ENCODE results near the gene PRPF6. TPM values are rescaled to one million over a fixed set of nuclear protein-coding genes. Genes with fewer than 3 reads are reported as not detected.
A peak's percentile ranks its signal among the peaks of the same experiment; 100 is the strongest.

PRPF6 gene
- total and polyA plus RNA-seq, 2 of the 13 experiments (the other 11 are each of a cell fraction or from before 2014, with no cell fraction given): 63.7 to 101 TPM

DNA sequence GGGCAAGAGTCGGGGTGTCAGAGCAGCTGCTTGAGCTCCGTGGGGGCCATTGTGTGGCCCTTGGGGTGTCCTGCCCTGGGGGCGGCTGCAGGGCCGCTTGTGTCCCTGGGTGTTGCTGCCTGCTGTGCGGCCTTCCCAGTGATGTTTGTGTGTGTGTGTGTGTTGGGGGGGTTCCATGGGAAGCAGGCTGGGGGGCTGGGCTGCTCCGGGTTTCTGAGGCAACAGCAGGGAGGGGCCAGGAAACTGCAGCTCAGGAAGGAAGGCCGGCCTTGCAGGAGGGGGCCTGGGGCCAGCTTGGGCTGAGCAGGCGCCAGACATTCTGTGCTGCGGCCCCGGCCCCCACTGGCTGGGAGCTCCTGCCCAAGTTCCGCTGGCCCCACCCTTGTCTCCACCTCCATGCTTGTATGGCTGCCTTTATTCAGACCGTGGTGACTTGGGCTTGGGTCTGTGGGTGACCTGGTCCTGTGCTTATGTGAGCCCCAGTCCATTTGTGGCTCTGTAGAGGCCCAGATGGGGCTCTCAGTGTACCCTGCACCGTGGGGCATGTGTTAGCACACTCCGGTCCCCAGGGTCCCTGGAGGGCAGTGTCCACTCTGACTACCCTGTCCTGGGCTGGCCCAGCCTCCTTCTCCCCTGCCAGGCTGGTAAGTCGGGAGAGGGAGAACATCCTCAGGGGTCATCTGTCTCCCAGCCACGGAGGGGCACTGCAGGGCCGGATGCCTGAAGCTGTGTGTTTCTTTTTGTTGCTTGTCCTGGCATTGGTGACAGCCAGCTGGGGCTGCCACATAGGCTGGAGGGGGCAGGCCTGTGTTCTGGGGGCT, 73.1 kb downstream of the PRPF6 start (continued):
- TF ChIP-seq, protein P1, sequence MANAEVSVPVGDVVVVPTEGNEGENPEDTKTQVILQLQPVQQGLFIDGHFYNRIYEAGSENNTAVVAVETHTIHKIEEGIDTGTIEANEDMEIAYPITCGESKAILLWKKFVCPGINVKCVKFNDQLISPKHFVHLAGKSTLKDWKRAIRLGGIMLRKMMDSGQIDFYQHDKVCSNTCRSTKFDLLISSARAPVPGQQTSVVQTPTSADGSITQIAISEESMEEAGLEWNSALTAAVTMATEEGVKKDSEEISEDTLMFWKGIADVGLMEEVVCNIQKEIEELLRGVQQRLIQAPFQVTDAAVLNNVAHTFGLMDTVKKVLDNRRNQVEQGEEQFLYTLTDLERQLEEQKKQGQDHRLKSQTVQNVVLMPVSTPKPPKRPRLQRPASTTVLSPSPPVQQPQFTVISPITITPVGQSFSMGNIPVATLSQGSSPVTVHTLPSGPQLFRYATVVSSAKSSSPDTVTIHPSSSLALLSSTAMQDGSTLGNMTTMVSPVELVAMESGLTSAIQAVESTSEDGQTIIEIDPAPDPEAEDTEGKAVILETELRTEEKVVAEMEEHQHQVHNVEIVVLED (CRISPR knock-in tag; IDR thresholded peaks at IDR 0.05; ENCODE audit: borderline replicate concordance): peak; percentile 54; the same call in 1 of the 2 replicates
- TF ChIP-seq ELF3 (CRISPR knock-in tag; IDR thresholded peaks at IDR 0.05) (peak; percentile 87), ZNF180 (CRISPR knock-in tag; IDR thresholded peaks at IDR 0.05; ENCODE audit: borderline replicate concordance, low read depth) (0 out of 2 replicates have a peak, but pooled peaks have one; percentile 64), RCOR2 (CRISPR knock-in tag; IDR thresholded peaks at IDR 0.05) (peak; percentile 67; the same call in 1 of the 2 replicates), JUNB (CRISPR knock-in tag; IDR thresholded peaks at IDR 0.05; ENCODE audit: borderline replicate concordance) (no peak), ZNF143 (CRISPR knock-in tag; IDR thresholded peaks at IDR 0.05) (peak; percentile 57), GTF3A (CRISPR knock-in tag; conservative IDR thresholded peaks at IDR 0.05) (no peak), PLRG1 (conservative IDR thresholded peaks at IDR 0.05) (no peak), PHF5A (CRISPR knock-in tag; IDR thresholded peaks at IDR 0.05; ENCODE audit: low read depth, unreplicated experiment) (peak; percentile 65), HOXA5 (CRISPR knock-in tag; IDR thresholded peaks at IDR 0.05) (peak; percentile 89), ZNF232 (CRISPR knock-in tag; IDR thresholded peaks at IDR 0.05; ENCODE audit: borderline replicate concordance) (peak; percentile 88; the same call in 1 of the 2 replicates), GPN1 (CRISPR knock-in tag; IDR thresholded peaks at IDR 0.05; ENCODE audit: borderline replicate concordance) (no peak), PAWR (CRISPR knock-in tag; IDR thresholded peaks at IDR 0.05; ENCODE audit: borderline replicate concordance) (no peak), KDM1A (CRISPR knock-in tag; IDR thresholded peaks at IDR 0.05) (peak; percentile 73; the same call in 1 of the 2 replicates), ZFY (CRISPR knock-in tag; IDR thresholded peaks at IDR 0.05) (peak; percentile 81), ZBTB8A (CRISPR knock-in tag; IDR thresholded peaks at IDR 0.05; ENCODE audit: borderline replicate concordance, low read depth) (no peak), TRIM24 (CRISPR knock-in tag; IDR thresholded peaks at IDR 0.05) (no peak; the same call in 1 of the 2 replicates), MIER2 (CRISPR knock-in tag; IDR thresholded peaks at IDR 0.05) (peak; percentile 65; the same call in 1 of the 2 replicates)
- TF ChIP-seq, protein P2, sequence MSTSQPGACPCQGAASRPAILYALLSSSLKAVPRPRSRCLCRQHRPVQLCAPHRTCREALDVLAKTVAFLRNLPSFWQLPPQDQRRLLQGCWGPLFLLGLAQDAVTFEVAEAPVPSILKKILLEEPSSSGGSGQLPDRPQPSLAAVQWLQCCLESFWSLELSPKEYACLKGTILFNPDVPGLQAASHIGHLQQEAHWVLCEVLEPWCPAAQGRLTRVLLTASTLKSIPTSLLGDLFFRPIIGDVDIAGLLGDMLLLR (CRISPR knock-in tag; IDR thresholded peaks at IDR 0.05): peak; percentile 38; the same call in 1 of the 2 replicates
- TF ChIP-seq, protein P3, sequence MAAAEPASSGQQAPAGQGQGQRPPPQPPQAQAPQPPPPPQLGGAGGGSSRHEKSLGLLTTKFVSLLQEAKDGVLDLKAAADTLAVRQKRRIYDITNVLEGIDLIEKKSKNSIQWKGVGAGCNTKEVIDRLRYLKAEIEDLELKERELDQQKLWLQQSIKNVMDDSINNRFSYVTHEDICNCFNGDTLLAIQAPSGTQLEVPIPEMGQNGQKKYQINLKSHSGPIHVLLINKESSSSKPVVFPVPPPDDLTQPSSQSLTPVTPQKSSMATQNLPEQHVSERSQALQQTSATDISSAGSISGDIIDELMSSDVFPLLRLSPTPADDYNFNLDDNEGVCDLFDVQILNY (CRISPR knock-in tag; conservative IDR thresholded peaks at IDR 0.05): no peak
- TF ChIP-seq, protein P4, sequence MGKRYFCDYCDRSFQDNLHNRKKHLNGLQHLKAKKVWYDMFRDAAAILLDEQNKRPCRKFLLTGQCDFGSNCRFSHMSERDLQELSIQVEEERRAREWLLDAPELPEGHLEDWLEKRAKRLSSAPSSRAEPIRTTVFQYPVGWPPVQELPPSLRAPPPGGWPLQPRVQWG (CRISPR knock-in tag; IDR thresholded peaks at IDR 0.05; ENCODE audit: borderline replicate concordance, low read depth): no peak
- TF ChIP-seq, protein P5, sequence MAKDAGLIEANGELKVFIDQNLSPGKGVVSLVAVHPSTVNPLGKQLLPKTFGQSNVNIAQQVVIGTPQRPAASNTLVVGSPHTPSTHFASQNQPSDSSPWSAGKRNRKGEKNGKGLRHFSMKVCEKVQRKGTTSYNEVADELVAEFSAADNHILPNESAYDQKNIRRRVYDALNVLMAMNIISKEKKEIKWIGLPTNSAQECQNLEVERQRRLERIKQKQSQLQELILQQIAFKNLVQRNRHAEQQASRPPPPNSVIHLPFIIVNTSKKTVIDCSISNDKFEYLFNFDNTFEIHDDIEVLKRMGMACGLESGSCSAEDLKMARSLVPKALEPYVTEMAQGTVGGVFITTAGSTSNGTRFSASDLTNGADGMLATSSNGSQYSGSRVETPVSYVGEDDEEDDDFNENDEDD (CRISPR knock-in tag; IDR thresholded peaks at IDR 0.05; ENCODE audit: borderline replicate concordance): peak; percentile 53
- TF ChIP-seq, protein P6, sequence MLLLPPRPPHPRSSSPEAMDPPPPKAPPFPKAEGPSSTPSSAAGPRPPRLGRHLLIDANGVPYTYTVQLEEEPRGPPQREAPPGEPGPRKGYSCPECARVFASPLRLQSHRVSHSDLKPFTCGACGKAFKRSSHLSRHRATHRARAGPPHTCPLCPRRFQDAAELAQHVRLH (CRISPR knock-in tag; IDR thresholded peaks at IDR 0.05; ENCODE audit: borderline replicate concordance, low read depth): peak; percentile 98; the same call in 1 of the 2 replicates
- TF ChIP-seq, protein P7, sequence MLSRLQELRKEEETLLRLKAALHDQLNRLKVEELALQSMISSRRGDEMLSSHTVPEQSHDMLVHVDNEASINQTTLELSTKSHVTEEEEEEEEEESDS (CRISPR knock-in tag; IDR thresholded peaks at IDR 0.05; ENCODE audit: borderline replicate concordance): no peak; the same call in 1 of the 2 replicates

Measured in HepG2 (cell line).